ENCODE data around the gene EPN2. TPM values are rescaled to one million over a fixed set of nuclear protein-coding genes. Genes with fewer than 3 reads are reported as not detected.

The EPN2 gene
- total RNA-seq, 3 donors from 2014 or later (not counting 1 experiment from before 2014, with no cell fraction given) = 2.0 to 13.8 (median 4.9) TPM

- no peaks in the 10 kb centered on the region for H3K36me3 ChIP-seq (ENCODE audit: control insufficient read depth, insufficient read depth, low read length)
- WGBS (ENCODE audit: insufficient coverage) = 71% methylated on average over 12 of the region's 12 CpGs
- H3K27ac Mint-ChIP-seq = peak overlapping the region; percentile 91 to 95
- peak overlapping the region; percentile 83 for H3K4me3 Mint-ChIP-seq
- no peaks in the 10 kb centered on the region for H3K27me3 Mint-ChIP-seq (ENCODE audit: low read depth in 2 of 2)
- no peaks in the 10 kb centered on the region for H3K9me3 ChIP-seq (ENCODE audit: control insufficient read depth, insufficient read depth, low read length)
- ATAC-seq (no peak), DNase-seq (no peak)
- intact Hi-C loops (cut with micrococcal nuclease) = loop anchor here (5.0 kb wide), 1 partner anchor 135 kb away; no protein-coding TSS in a partner anchor
- TF ChIP-seq CTCF (IDR thresholded peaks at IDR 0.05) = no peak
- no peaks in the 10 kb centered on the region for H3K36me3 Mint-ChIP-seq
- peaks cover 71 to 85% of the 10 kb centered on the region in 2 donors for H3K4me1 Mint-ChIP-seq
- peaks cover 71% of the 10 kb centered on the region for H3K4me1 ChIP-seq (ENCODE audit: control insufficient read depth, insufficient read depth, low read length)
- no peak overlapping the region for H3K4me3 ChIP-seq (ENCODE audit: low read length)
- H3K27me3 ChIP-seq (ENCODE audit: control insufficient read depth, insufficient read depth, low read length) = no peaks in the 10 kb centered on the region
- no peaks in the 10 kb centered on the region for H3K9me3 Mint-ChIP-seq
- peak overlapping the region; percentile 80 for H3K27ac ChIP-seq (ENCODE audit: low read length)
Observed at GRCh38 chr17:19372439-19372838, 135.3 kb downstream of the EPN2 start.

- H3K9me3 ChIP-seq (ENCODE audit: control insufficient read depth, insufficient read depth, low read length) = no peaks in the 10 kb centered on the region
- peaks cover 74 to 84% of the 10 kb centered on the region in 2 donors for H3K4me1 Mint-ChIP-seq
- no peak for DNase-seq
- peaks cover 73% of the 10 kb centered on the region for H3K4me1 ChIP-seq (ENCODE audit: control insufficient read depth, insufficient read depth, low read length)
- H3K27me3 ChIP-seq (ENCODE audit: control insufficient read depth, insufficient read depth, low read length) = no peaks in the 10 kb centered on the region
- peak overlapping the region; percentile 31 for H3K4me3 Mint-ChIP-seq
- TF ChIP-seq CTCF (IDR thresholded peaks at IDR 0.05) = no peak
- no peaks in the 10 kb centered on the region for H3K36me3 Mint-ChIP-seq
- H3K4me3 ChIP-seq (ENCODE audit: low read length) = no peak overlapping the region
- WGBS (ENCODE audit: insufficient coverage) = 93% methylated on average over 7 of the region's 8 CpGs
- H3K27ac Mint-ChIP-seq = peak overlapping the region in 1 of 2 donors; percentile 95
- no peak overlapping the region for H3K27ac ChIP-seq (ENCODE audit: low read length)
- no peaks in the 10 kb centered on the region for H3K27me3 Mint-ChIP-seq (ENCODE audit: low read depth in 2 of 2)
- no peaks in the 10 kb centered on the region for H3K36me3 ChIP-seq (ENCODE audit: control insufficient read depth, insufficient read depth, low read length)
- no peaks in the 10 kb centered on the region for H3K9me3 Mint-ChIP-seq
- no peak for ATAC-seq
- intact Hi-C loops (cut with micrococcal nuclease) = loop anchor here (5.0 kb wide), 1 partner anchor 134 kb away; no protein-coding TSS in a partner anchor
Observed at GRCh38 chr17:19372866-19373504, 135.8 kb downstream of the EPN2 start.

- Mint-ChIP-seq H3K36me3 (no peaks in the 10 kb centered on the region), H3K9me3 (no peaks in the 10 kb centered on the region), H3K4me3 (peak overlapping the region; percentile 25), H3K27ac (peak overlapping the region in 1 of 2 donors; percentile 16), H3K4me1 (peaks cover 65 to 81% of the 10 kb centered on the region in 2 donors), H3K27me3 (ENCODE audit: low read depth in 2 of 2) (no peaks in the 10 kb centered on the region)
- ATAC-seq (no peak), DNase-seq (no peak)
- Histone ChIP-seq H3K9me3 (ENCODE audit: control insufficient read depth, insufficient read depth, low read length) (no peaks in the 10 kb centered on the region), H3K27ac (ENCODE audit: low read length) (no peak overlapping the region), H3K36me3 (ENCODE audit: control insufficient read depth, insufficient read depth, low read length) (no peaks in the 10 kb centered on the region), H3K27me3 (ENCODE audit: control insufficient read depth, insufficient read depth, low read length) (no peaks in the 10 kb centered on the region), H3K4me1 (ENCODE audit: control insufficient read depth, insufficient read depth, low read length) (peaks cover 72% of the 10 kb centered on the region), H3K4me3 (ENCODE audit: low read length) (no peak overlapping the region)
- intact Hi-C loops (cut with micrococcal nuclease) = loop anchor here (5.0 kb wide), 1 partner anchor 133 kb away; no protein-coding TSS in a partner anchor
- 93% methylated on average over 5 of the region's 5 CpGs for WGBS (ENCODE audit: insufficient coverage)
- TF ChIP-seq CTCF (IDR thresholded peaks at IDR 0.05) = no peak
Observed at GRCh38 chr17:19374136-19374535, 137.0 kb downstream of the EPN2 start.

All from natural killer cell (primary cell).